Stimulated activated CD8-positive, alpha-beta memory T cell treated with anti-CD3 and anti-CD28 coated beads, Interleukin-2, amount 100 ng/mL, for 1 hour (primary cell): ENCODE results near the gene COASY.
A peak's percentile ranks its signal among the peaks of the same experiment; 100 is the strongest.
"Not testable (repeated sequence)": the region's sequence is repeated elsewhere in the genome, so short reads cannot be mapped to it uniquely, and the experiment has no call there.

Source experiments
- DNase-seq, 2 donors: peaks; one replicate each; pipeline ENCODE4 v3.0.0-alpha.2; 2020; ENCODE audit warnings: low read depth in 2 of 2

The COASY gene

GRCh38 chr17:42531455-42532354 lies 30.2 kb upstream of the COASY start:
- peak in 1 of 2 donors; percentile 14 for DNase-seq

DNA sequence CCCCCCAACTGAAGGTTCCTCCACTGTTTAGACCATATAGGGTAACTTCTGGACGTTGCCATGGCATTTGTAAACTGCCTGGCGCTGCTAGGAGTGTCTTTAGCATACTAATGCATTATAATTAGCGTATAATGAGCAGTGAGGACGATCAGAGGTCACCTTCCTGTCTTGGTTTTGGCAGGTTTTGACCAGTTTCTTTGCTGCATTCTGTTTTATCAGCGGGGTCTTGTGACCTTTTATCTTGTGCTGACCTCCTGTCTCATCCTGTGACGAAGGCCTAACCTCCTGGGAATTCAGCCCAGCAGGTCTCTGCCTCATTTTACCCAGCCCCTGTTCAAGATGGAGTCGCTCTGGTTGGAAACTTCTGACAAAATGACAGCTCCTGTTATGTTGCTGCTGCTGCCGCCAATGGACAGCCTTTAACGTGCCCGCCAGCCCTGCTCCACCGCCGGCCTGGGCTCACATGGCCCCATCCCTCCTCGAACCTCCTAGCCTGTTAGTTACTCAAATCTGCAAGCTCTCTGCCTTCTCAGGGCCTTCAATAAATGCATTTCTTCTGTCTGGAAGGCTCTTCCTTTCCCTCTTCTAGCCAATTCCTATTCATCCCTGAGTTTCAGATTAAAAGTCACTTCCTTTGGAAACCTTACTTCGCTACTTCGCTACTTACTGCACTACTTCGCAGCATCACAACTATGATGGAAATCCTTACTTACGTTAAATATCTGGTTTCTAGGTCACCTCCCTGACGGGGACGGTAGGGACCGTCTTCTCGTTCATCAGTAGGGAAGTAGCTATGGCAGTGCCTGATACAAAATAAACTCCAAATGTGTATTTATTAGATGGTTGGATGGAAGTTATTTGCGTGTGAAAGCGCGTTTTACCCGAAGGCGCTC lies 26.5 kb upstream of the COASY start:
- DNase-seq: no peak

- DNase-seq: peak; percentile 62 to 73
Measured at GRCh38 chr17:42536048-42536371, 25.9 kb upstream of the COASY start, which contains the start of gene NAGLU. Gene NAGLU (plus strand): TSS chr17:42536241. CDS start chr17:42536273, 32 bp downstream.

- DNase-seq: peak; percentile 45 to 52
Measured at GRCh38 chr17:42536372-42537155, 25.4 kb upstream of the COASY start.

GRCh38 chr17:42537156-42537805 lies 24.7 kb upstream of the COASY start:
- DNase-seq: no peak

- DNase-seq: no peak
Measured at GRCh38 chr17:42537826-42538451, 24.0 kb upstream of the COASY start.

DNA sequence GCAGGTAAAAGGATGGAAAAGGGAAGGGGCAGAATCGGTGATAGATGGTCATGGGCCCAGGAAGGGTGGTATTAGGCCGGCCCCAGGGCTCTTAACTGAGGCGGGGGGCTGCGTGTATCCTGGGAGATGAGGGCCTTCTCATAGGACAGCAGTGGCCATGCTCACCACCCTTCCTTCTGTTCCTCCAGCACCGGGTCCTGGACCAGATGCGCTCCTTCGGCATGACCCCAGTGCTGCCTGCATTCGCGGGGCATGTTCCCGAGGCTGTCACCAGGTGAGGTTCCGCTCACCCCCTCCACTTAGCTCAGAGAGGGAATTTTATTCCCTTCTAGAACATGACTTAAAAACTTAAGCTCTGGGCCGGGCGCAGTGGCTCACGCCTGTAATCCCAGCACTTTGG lies 23.5 kb upstream of the COASY start:
- no peak for DNase-seq

GRCh38 chr17:42540558-42540957 lies 21.4 kb upstream of the COASY start:
- not testable (repeated sequence) for DNase-seq

DNA sequence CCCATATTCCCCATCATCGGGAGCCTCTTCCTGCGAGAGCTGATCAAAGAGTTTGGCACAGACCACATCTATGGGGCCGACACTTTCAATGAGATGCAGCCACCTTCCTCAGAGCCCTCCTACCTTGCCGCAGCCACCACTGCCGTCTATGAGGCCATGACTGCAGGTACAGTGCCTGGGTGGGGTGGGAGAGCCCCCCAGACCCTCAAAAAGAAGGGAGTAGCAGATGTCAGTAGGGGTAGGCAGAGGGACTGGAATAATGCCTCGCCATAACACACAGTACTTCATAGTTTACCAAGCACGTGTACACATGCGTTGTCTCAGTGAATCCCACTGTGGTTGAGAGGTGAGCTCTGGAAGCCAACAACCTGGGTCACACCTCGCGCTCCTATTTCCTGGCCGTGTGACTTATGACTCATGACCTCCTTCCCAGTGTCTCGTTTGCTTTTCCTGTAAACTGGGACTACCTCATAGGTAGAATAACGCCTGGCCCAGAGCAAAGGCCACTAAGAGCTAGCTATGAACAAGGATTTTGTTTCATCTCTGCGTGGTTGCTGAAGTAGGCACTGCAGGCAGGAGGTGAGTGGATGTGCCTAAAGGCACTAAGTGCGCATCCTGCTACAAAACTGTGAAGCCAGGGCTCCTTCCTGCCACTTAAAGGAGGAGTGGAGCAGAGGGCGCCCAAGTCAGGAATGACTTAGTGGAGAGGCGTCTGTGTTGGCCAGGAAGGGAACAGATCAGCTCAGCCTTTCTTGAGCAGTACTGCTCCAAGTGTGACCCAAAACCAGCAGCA lies 20.7 kb upstream of the COASY start:
- no peak for DNase-seq

DNA sequence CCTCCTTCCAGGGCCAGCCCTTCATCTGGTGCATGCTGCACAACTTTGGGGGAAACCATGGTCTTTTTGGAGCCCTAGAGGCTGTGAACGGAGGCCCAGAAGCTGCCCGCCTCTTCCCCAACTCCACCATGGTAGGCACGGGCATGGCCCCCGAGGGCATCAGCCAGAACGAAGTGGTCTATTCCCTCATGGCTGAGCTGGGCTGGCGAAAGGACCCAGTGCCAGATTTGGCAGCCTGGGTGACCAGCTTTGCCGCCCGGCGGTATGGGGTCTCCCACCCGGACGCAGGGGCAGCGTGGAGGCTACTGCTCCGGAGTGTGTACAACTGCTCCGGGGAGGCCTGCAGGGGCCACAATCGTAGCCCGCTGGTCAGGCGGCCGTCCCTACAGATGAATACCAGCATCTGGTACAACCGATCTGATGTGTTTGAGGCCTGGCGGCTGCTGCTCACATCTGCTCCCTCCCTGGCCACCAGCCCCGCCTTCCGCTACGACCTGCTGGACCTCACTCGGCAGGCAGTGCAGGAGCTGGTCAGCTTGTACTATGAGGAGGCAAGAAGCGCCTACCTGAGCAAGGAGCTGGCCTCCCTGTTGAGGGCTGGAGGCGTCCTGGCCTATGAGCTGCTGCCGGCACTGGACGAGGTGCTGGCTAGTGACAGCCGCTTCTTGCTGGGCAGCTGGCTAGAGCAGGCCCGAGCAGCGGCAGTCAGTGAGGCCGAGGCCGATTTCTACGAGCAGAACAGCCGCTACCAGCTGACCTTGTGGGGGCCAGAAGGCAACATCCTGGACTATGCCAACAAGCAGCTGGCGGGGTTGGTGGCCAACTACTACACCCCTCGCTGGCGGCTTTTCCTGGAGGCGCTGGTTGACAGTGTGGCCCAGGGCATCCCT lies 18.5 kb upstream of the COASY start:
- DNase-seq: no peak

DNA sequence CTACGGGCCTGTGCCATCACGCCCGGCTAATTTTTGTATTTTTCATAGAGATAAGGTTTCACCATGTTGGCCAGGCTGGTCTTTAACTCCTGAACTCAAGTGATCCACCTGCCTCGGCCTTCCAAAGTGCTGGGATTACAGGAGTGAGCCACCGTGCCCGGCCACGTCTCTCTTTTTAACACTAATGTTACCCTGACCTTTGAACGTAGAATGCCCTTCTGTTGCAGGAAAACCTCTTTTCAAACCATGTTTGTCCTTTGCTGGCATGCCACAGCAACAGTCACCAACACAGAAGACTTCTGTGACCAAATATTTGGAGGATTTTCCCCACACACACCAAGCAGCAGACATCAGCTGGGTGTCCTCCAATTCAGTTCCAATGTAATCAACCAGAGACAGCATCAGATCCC lies 17.1 kb upstream of the COASY start:
- no peak for DNase-seq

DNA sequence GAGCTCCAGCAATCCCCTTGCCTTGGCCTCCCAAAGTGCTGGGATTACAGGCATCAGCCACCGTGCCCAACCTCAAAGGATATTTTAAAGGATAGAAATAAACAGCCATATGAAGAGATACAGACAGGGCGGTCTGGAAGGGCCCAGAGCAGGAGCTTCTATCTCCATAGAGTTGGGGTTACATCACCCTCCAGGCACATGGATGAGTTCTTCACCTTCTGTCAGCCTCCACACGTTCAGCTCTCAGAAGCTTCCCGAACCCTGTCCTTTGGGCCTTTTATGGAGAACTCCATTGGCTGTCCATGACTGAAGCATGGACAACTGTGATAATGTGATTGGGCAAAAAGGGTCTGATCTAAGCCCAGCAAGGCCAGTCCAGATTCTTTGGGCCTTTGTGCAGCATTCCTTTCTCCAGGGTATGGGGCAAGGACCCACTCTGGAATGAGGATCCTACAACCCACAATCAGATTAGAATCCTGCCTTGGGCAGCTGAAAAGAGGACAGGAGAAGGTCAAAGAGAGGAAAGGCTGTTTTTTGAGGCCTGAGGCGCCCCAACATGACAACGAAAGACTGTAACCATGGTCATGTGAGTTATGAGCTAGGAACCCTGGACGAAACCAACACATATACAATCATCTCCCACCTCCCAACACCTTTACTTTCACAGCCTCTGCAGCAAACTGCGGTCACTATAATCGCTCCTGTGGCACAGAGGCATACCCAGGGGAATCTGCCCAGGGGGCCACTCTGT lies 16.0 kb upstream of the COASY start:
- not testable (repeated sequence) for DNase-seq

GRCh38 chr17:42547001-42547461 lies 14.9 kb upstream of the COASY start:
- DNase-seq: no peak

DNA sequence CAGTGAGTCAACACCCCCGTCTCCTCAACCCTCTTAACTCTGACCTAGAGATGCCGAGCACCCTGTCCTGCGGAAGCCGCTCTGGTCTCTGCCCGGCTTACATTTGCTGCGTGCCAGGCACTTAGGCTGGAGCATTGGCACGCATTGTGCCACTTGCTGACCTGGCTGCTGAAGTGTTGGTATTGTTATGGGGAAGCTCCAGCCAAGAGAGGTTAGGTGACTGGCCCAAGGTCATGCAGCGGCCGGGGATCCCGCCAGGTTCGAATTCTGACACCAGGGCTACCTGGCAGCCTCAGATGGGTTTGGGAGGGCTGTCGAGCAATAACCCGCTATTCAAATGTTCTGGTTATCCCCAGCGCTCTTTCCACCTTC lies 14.3 kb upstream of the COASY start:
- no peak for DNase-seq

GRCh38 chr17:42548070-42548837 lies 13.7 kb upstream of the COASY start:
- DNase-seq: peak; percentile 48 to 59

DNA sequence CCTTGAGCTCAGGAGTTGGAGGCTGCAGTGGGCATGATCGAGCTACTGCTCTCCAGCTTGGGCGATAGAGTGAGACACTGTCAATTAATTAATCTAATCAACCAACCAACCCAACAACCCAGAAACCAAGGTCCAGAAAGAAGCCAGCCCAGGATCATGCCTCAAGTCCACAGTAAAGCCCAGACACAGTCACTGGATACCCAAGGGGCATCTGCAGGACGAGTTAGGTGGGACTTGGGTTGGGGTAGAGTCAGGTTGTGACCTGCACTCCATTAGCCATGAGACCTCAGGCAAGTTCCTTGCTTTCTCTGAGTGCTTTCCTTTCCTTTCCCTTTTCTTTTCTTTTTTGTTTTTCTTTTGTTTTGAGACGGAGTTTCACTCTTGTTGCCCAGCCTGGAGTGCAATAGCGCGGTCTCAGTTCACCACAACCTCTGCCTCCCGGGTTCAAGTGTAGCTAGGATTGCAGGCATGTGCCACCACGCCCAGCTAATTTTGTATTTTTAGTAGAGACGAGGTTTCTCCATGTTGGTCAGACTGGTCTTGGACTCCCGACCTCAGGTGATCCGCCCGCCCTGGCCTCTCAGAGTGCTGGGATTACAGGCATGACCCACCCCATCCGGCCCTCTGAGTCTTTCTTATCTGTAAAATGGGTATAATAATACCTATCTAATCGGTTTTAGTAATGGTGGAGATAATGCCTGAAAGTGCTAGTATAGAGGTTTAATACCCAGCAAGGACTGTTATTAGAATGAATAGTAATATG lies 12.8 kb upstream of the COASY start:
- no peak for DNase-seq

DNA sequence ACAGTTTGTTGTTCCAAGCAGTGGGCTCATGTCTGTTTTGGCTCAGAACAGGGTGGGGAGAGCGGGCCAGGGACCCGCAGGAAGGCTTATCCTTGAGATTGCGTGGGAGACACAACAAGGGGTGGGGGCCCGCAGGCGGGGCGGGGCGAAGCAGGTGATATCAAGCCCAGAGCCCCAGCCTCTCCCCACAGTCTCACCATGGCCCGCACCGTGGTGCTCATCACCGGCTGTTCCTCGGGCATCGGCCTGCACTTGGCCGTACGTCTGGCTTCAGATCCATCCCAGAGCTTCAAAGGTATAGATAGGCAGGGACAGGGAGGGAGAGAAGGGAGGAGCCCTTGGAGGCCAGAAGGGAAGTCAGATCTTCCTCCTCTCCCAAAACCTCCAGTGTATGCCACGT lies 9.2 kb upstream of the COASY start, which contains the start of gene HSD17B1:
TSS of gene HSD17B1 (plus strand) at position 188 of the 400 bp plus-strand sequence. CDS start at position 199, 11 bp downstream.
- not testable (repeated sequence) for DNase-seq
